Renal cortex interstitium (tissue), 11 donors: ENCODE data around the gene OAT. TPM values are rescaled to one million over a fixed set of nuclear protein-coding genes. Genes with fewer than 3 reads are reported as not detected.

Source experiments
- DNase-seq, 11 donors: peaks; one replicate each; pipeline ENCODE4 v3.0.0-alpha.2; 2013; ENCODE audit warnings: low read depth in 9 of 11, low spot score in 4 of 11; ENCODE audit errors: extremely low read depth in 1 of 11
- polyA plus RNA-seq, 3 donors: library from polyadenylated mRNA; unstranded; fragments of 120-200 nt; gene quantifications; one replicate each; pipeline ENCODE4 v1.2.1, GENCODE V29; 2013; ENCODE audit not compliant: insufficient read length in 3 of 3

Gene OAT
- polyA plus RNA-seq, 3 donors = 78.1 to 88.0 (median 86.1) TPM

DNA sequence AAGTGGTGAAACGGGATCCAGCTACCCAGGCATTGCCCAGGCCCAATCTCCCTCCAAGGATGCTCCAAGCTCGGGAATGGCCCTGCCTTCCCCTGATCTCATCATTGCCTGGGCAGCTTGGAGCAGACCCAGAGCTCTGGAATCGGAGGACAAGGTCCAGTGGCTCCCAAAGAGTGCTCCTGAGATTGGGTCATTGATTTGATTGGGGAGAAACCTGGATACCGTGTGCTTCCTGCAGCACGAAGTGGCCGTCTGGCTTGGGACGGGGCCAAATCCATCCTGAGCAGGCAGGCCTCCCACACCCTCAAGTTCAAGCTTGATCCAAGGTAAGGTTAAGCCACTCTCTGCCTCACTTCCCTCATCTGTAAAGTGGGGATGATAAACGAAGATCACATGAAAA is 69.9 kb downstream of the OAT start:
- DNase-seq = no peak

DNA sequence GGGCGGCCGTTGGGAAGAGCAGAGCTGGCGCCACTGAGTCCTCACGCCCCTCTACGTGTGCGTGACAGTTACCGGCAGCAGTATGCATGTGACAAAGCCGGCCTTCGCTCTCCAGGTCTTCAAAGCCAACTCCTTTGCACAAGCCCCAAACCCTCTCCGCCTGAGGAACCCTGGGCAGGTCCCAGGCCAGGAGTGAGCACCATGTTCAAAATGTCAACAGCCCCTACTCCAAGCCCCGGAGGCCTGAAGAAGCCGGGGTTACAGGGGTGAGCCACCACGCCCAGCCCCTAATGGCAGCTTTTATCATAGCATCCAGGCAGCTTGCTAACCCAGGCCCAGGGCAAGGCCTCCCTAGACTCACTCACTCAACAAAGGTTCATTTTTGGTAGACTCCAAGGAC is 70.8 kb downstream of the OAT start:
- DNase-seq = no peak

Other genes starting within 250 kb of the OAT start
- gene NKX1-2, start 31.1 kb upstream of the OAT start, polyA plus RNA-seq = not detected
- 10 to 100 TPM; 16.5 to 24.8 (median 22.0) TPM for gene LHPP, start 42.9 kb upstream of the OAT start, polyA plus RNA-seq